Ishikawa (cell line): ENCODE measurements around the gene DROSHA.

Experiments used
- CEBPB ChIP-seq: IDR thresholded peaks from 2 replicates; pipeline ENCODE4 v1.6.1; 2012
- MAX ChIP-seq: IDR thresholded peaks from 2 replicates; pipeline ENCODE4 v1.6.1; 2012
- RAD21 ChIP-seq: IDR thresholded peaks from 2 replicates; pipeline ENCODE4 v1.6.1; 2012; ENCODE audit warnings: low read depth
- REST ChIP-seq: IDR thresholded peaks from 2 replicates; pipeline ENCODE4 v1.6.1; 2012; ENCODE audit warnings: low read depth, mild to moderate bottlenecking
- YY1 ChIP-seq: IDR thresholded peaks from 2 replicates; pipeline ENCODE4 v1.6.1; 2012; ENCODE audit warnings: low read depth

- TF ChIP-seq CEBPB (no peak), RAD21 (no peak), MAX (no peak), YY1 (no peak), REST (no peak)
These were observed 169.4 kb downstream of the DROSHA start for GRCh38 chr5:31362529-31362900.
